ENCODE results near the gene EVC. TPM values are rescaled to one million over a fixed set of nuclear protein-coding genes. Genes with fewer than 3 reads are reported as not detected.
"Not testable (repeated sequence)": the region's sequence is repeated elsewhere in the genome, so short reads cannot be mapped to it uniquely, and the experiment has no call there.

Gene EVC
- total RNA-seq, 4 donors from 2014 or later = 12.2 to 24.1 (median 22.3) TPM

- no peak overlapping the region for H3K4me3 ChIP-seq (ENCODE audit: low read depth, poor library complexity, severe bottlenecking)
- 82 to 85% methylated on average over 11 of the region's 11 CpGs for WGBS, 2 donors
- intact Hi-C loops (cut with DNase I; ENCODE audit: low total_unique reads) = no loop called here
- no peak for DNase-seq (ENCODE audit: low spot score in 2 of 2)
- no peak for TF ChIP-seq POLR2A (IDR thresholded peaks at IDR 0.05)
- no peak for TF ChIP-seq CTCF (IDR thresholded peaks at IDR 0.05)
These were observed 117.0 kb downstream of the EVC start for GRCh38 chr4:5828005-5828391.

- WGBS, 2 donors = 43 to 44% methylated on average over 3 of the region's 3 CpGs
- TF ChIP-seq POLR2A (IDR thresholded peaks at IDR 0.05) = no peak
- no peak for TF ChIP-seq CTCF (IDR thresholded peaks at IDR 0.05)
- H3K4me3 ChIP-seq (ENCODE audit: low read depth, poor library complexity, severe bottlenecking) = no peak overlapping the region
- no peak for DNase-seq (ENCODE audit: low spot score in 2 of 2)
- intact Hi-C loops (cut with DNase I; ENCODE audit: low total_unique reads) = no loop called here
These were observed 125.9 kb downstream of the EVC start for GRCh38 chr4:5836943-5837342.

GRCh38 chr4:5837483-5837882 is 126.5 kb downstream of the EVC start:
- H3K4me3 ChIP-seq (ENCODE audit: low read depth, poor library complexity, severe bottlenecking); DNase-seq (ENCODE audit: low spot score in 2 of 2); intact Hi-C loops (cut with DNase I; ENCODE audit: low total_unique reads): not testable (repeated sequence)
- WGBS, 2 donors = 80 to 89% methylated on average over 6 of the region's 6 CpGs

- H3K4me3 ChIP-seq (ENCODE audit: low read depth, poor library complexity, severe bottlenecking) = no peak overlapping the region
- intact Hi-C loops (cut with DNase I; ENCODE audit: low total_unique reads) = no loop called here
- WGBS, 2 donors = 76 to 78% methylated on average over 13 of the region's 13 CpGs
- TF ChIP-seq CTCF (IDR thresholded peaks at IDR 0.05) (no peak), POLR2A (IDR thresholded peaks at IDR 0.05) (no peak)
- DNase-seq (ENCODE audit: low spot score in 2 of 2) = no peak
These were observed 128.3 kb downstream of the EVC start for GRCh38 chr4:5839332-5839731.

- no peak overlapping the region for H3K4me3 ChIP-seq (ENCODE audit: low read depth, poor library complexity, severe bottlenecking)
- intact Hi-C loops (cut with DNase I; ENCODE audit: low total_unique reads) = no loop called here
- 50 to 55% methylated on average over 29 to 30 of the region's 30 CpGs for WGBS, 2 donors
- TF ChIP-seq CTCF (IDR thresholded peaks at IDR 0.05) (no peak), POLR2A (IDR thresholded peaks at IDR 0.05) (no peak)
- no peak for DNase-seq (ENCODE audit: low spot score in 2 of 2)
These were observed 129.0 kb downstream of the EVC start for GRCh38 chr4:5839751-5840674.

- intact Hi-C loops (cut with DNase I; ENCODE audit: low total_unique reads) = no loop called here
- DNase-seq (ENCODE audit: low spot score in 2 of 2) = no peak
- TF ChIP-seq CTCF (IDR thresholded peaks at IDR 0.05) = no peak
- H3K4me3 ChIP-seq (ENCODE audit: low read depth, poor library complexity, severe bottlenecking) = no peak overlapping the region
- WGBS, 2 donors = 77 to 90% methylated on average over 4 of the region's 4 CpGs
These were observed 131.5 kb downstream of the EVC start for GRCh38 chr4:5842456-5842855.

All from lower leg skin (tissue), 4 donors.